ENCODE data around the gene PSIP1.

The PSIP1 gene

GRCh38 chr9:15552636-15553527 is 42.1 kb upstream of the PSIP1 start, which contains the start of gene CCDC171 (continued):
- peak; percentile 67 for TF ChIP-seq SP3 (tag by site-specific recombination; IDR thresholded peaks at IDR 0.05)
- TF ChIP-seq ZNF426 (tag by site-specific recombination; IDR thresholded peaks at IDR 0.05), result no peak
- TF ChIP-seq ZNF211 (tag by site-specific recombination; IDR thresholded peaks at IDR 0.05; ENCODE audit: low read depth), result no peak
- no peak for TF ChIP-seq ZNF548 (tag by site-specific recombination; IDR thresholded peaks at IDR 0.05)
- TF ChIP-seq INSM2 (tag by site-specific recombination; IDR thresholded peaks at IDR 0.05), result no peak
- TF ChIP-seq ZNF214 (tag by site-specific recombination; IDR thresholded peaks at IDR 0.05; ENCODE audit: borderline replicate concordance), result no peak
- TF ChIP-seq ZBTB20 (tag by site-specific recombination; IDR thresholded peaks at IDR 0.05), result peak; percentile 76
- TF ChIP-seq ZNF776 (tag by site-specific recombination; IDR thresholded peaks at IDR 0.05; ENCODE audit: borderline replicate concordance), result no peak
- TF ChIP-seq ZBTB48 (tag by site-specific recombination; IDR thresholded peaks at IDR 0.05), result peak; percentile 87
- no peak for TF ChIP-seq YY2 (tag by site-specific recombination; IDR thresholded peaks at IDR 0.05)
- TF ChIP-seq ZNF561 (tag by site-specific recombination; IDR thresholded peaks at IDR 0.05; ENCODE audit: borderline replicate concordance), result 0 out of 2 replicates have a peak, but pooled peaks have one; percentile 52
- no peak for TF ChIP-seq SCRT2 (tag by site-specific recombination; IDR thresholded peaks at IDR 0.05)
- no peak for TF ChIP-seq ZNF157 (tag by site-specific recombination; IDR thresholded peaks at IDR 0.05)
- 0 out of 2 replicates have a peak, but pooled peaks have one; percentile 65 for TF ChIP-seq ZNF785 (tag by site-specific recombination; IDR thresholded peaks at IDR 0.05)
- peak; percentile 81 for TF ChIP-seq PATZ1 (tag by site-specific recombination; IDR thresholded peaks at IDR 0.05)
- TF ChIP-seq ZNF138 (tag by site-specific recombination; IDR thresholded peaks at IDR 0.05; ENCODE audit: borderline replicate concordance), result no peak
- no peak for TF ChIP-seq ZNF433 (tag by site-specific recombination; IDR thresholded peaks at IDR 0.05; ENCODE audit: low read depth)
- no peak for TF ChIP-seq ZNF596 (tag by site-specific recombination; IDR thresholded peaks at IDR 0.05)
- no peak for TF ChIP-seq ZNF280C (tag by site-specific recombination; IDR thresholded peaks at IDR 0.05)
- TF ChIP-seq ZBTB8A (tag by site-specific recombination; IDR thresholded peaks at IDR 0.05), result peak; percentile 57
- TF ChIP-seq ZNF341 (tag by site-specific recombination; IDR thresholded peaks at IDR 0.05; ENCODE audit: low read depth), result peak; percentile 95
- no peak for TF ChIP-seq ZNF362 (tag by site-specific recombination; IDR thresholded peaks at IDR 0.05)
- no peak for TF ChIP-seq ZNF311 (tag by site-specific recombination; IDR thresholded peaks at IDR 0.05; ENCODE audit: borderline replicate concordance)
- peak; percentile 92 for TF ChIP-seq PRDM10 (tag by site-specific recombination; IDR thresholded peaks at IDR 0.05)
- peak; percentile 91 for TF ChIP-seq ZXDB (tag by site-specific recombination; IDR thresholded peaks at IDR 0.05)
- no peak for TF ChIP-seq ZNF830 (tag by site-specific recombination; IDR thresholded peaks at IDR 0.05; ENCODE audit: low read depth)
- peak; percentile 92 for TF ChIP-seq KLF9 (tag by site-specific recombination; IDR thresholded peaks at IDR 0.05; ENCODE audit: low read depth)
- no peak for TF ChIP-seq TRIM28 (IDR thresholded peaks at IDR 0.05; ENCODE audit: borderline replicate concordance, low read length)
